ENCODE data around the gene FBRSL1. TPM values are rescaled to one million over a fixed set of nuclear protein-coding genes. Genes with fewer than 3 reads are reported as not detected.

The FBRSL1 gene
- total and polyA plus RNA-seq, 2 donors (not counting 3 experiments of a cell fraction or from before 2014, with no cell fraction given): 19.3 to 79.8 TPM

- no peak for TF ChIP-seq EZH2 (IDR thresholded peaks at IDR 0.05; ENCODE audit: borderline replicate concordance, low read depth, low read length, severe bottlenecking)
- TF ChIP-seq CTCF (IDR thresholded peaks at IDR 0.05; ENCODE audit: extremely low read depth in 1 of 2, insufficient read depth in 1 of 2, low read depth in 1 of 2, low read length in 2 of 2): no peak
- TF ChIP-seq JUN (IDR thresholded peaks at IDR 0.05; ENCODE audit: borderline replicate concordance, insufficient read depth, insufficient read length, low read depth): no peak
- TF ChIP-seq GATA2 (IDR thresholded peaks at IDR 0.05; ENCODE audit: insufficient read depth, insufficient read length, low read depth, low read length): no peak
- TF ChIP-seq POLR2A (IDR thresholded peaks at IDR 0.05; ENCODE audit: low read depth, low read length): no peak
- no peak for TF ChIP-seq MAX (IDR thresholded peaks at IDR 0.05; ENCODE audit: insufficient read depth, insufficient read length)
- TF ChIP-seq FOS (IDR thresholded peaks at IDR 0.05; ENCODE audit: borderline replicate concordance, insufficient read depth, low read length): no peak
- TF ChIP-seq MYC (IDR thresholded peaks at IDR 0.05; ENCODE audit: low read depth, low read length): no peak
- TF ChIP-seq POLR2AphosphoS5 (IDR thresholded peaks at IDR 0.05; ENCODE audit: insufficient read depth, low read depth, low read length): no peak
- intact Hi-C loops (cut with micrococcal nuclease) (loop anchor here (5.0 kb wide), 1 partner anchor 92 kb away; no protein-coding TSS in a partner anchor), dilution Hi-C loops (cut with MboI; ENCODE audit: extremely low pct_ligation_motif_present, low sequenced_read_pairs) (no loop called here)
- POLR2A ChIA-PET: no interaction called here
- no peak overlapping the region for H3K9ac ChIP-seq (replicated peaks; ENCODE audit: extremely low read depth, insufficient read depth, low read length)
- H3K27me3 ChIP-seq (ENCODE audit: control insufficient read depth in 2 of 2, insufficient read depth in 2 of 2, low read length in 2 of 2): peaks cover 0 to 7% of the 10 kb centered on the region in 2 experiments
- no peak overlapping the region for H2AFZ ChIP-seq (ENCODE audit: low read depth, low read length)
- H3K4me1 ChIP-seq (ENCODE audit: control insufficient read depth, extremely low read depth, insufficient read depth, low read length): peaks cover 16% of the 10 kb centered on the region
- H3K79me2 ChIP-seq (ENCODE audit: control insufficient read depth, insufficient read depth, low read length): peaks cover 48% of the 10 kb centered on the region
- H3K4me2 ChIP-seq (ENCODE audit: insufficient read depth, low read length): no peak overlapping the region
- CTCF ChIA-PET: interaction anchor here (3.9 kb wide), 1 partner anchor 56 kb away, joined by 15 read pairs; no protein-coding TSS in a partner anchor
- peaks cover 0 to 3% of the 10 kb centered on the region in 2 experiments for H3K36me3 ChIP-seq (ENCODE audit: control insufficient read depth in 2 of 2, extremely low read depth in 1 of 2, insufficient read depth in 2 of 2, low read length in 2 of 2)
- H3K9me3 ChIP-seq (replicated peaks; ENCODE audit: control insufficient read depth, insufficient read depth, low read length): no peaks in the 10 kb centered on the region
- DNase-seq (ENCODE audit: low read depth, low spot score): no peak
- no peak for FAIRE-seq
- no peak overlapping the region for H3K27ac ChIP-seq (ENCODE audit: insufficient read depth, low read depth, low read length)
- no TSS peak for BruUV-seq (replicated peaks)
- no peak overlapping the region for H3K4me3 ChIP-seq (replicated peaks in 1 of 3; ENCODE audit: insufficient read depth in 1 of 3, low read depth in 1 of 3, low read length in 3 of 3)
- H4K20me1 ChIP-seq (replicated peaks; ENCODE audit: control insufficient read depth, extremely low read depth, insufficient read depth, low read length): no peaks in the 10 kb centered on the region
- H3K9me1 ChIP-seq (replicated peaks; ENCODE audit: control insufficient read depth, extremely low read depth, insufficient read depth, low read length): no peaks in the 10 kb centered on the region
These were observed 15.3 kb downstream of the FBRSL1 start for GRCh38 chr12:132505105-132505851.
